Left forelimb (tissue), 1 donor: ENCODE data around the gene ACTG2.
"Not testable (repeated sequence)": the region's sequence is repeated elsewhere in the genome, so short reads cannot be mapped to it uniquely, and the experiment has no call there.

Experiments
- DNase-seq: peaks from one replicate; pipeline ENCODE4 v3.0.0-alpha.2; 2018; ENCODE audit warnings: low spot score

The ACTG2 gene

DNA sequence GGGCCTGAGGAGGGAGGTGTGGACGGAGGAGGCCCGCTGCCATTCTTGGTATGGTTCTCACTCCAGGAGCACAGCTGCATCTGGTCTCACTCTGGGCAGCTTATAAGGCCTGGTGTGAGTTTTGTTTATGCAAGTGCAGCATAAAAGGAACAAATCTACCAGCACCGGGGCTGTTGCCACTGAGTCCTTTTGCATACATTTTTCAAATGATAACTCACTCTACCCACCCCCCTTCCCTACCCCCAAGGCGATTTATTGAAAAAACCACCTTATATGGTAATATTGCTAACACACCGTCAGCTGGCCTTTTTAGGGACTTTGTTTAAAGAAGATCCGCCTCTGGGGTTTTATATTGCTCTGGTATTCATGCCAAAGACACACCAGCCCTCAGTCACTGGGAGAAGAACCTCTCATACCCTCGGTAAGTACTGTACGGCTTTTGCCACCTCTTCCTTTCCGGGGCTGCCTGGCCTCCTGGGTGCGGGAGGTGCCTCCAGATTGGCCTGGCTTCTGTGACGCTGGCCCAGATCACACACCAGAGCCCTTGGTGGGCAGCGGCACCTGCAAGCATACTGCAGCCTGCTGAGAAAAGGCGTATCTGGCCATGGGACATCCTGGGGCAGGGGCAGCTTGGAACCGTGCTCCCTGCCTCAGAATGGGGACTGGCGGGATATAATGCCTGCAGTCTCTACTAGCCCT lies at the start of gene ACTG2:
ACTG2 (plus strand) TSS at position 378 of the 699 bp plus-strand sequence. CDS start 8,304 bp downstream, outside the sequence.
- DNase-seq, result no peak

DNA sequence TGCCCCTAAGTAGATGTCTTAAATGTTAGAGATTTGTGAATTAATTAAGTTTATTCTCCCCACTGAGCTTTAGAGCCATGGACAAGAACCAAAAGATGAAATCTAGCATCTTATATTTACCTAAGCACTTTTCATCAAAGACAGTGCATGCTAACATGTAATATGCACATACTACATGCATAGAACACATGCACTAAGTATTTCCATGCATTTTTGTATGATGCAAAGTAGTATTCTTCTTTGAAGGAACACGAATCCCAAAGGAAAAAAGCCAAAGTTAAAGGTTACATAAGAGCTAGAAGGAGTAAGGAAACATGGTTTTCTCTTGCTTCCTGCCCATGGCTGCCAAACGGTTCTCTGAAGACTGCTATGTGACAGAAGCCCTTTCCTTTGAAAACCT lies 48.7 kb upstream of the ACTG2 start:
- no peak for DNase-seq

GRCh38 chr2:73850009-73850408 lies 42.8 kb upstream of the ACTG2 start:
- DNase-seq, result no peak

- DNase-seq, result no peak
Observed at GRCh38 chr2:73851274-73851673, 41.5 kb upstream of the ACTG2 start.

DNA sequence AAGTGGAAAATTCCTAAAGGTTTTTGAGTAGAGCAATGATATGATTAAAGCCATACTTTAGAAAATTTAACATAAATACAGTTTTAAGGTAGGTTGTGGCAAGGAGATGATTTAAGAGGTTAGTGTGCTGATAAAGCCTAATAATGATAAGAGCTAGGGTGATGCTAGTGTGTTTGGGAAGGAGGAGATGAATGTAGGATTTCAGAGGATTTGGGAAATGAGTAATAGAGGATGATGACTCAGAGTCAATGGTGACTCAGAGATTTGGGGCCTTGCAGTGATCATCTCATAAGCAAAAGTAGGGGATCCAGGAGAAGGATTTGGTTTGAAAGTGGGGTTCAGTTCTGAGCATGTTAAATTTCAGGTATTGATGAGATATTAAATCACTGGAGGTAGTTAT lies 40.8 kb upstream of the ACTG2 start:
- no peak for DNase-seq

- no peak for DNase-seq
Observed at GRCh38 chr2:73855526-73855925, 37.3 kb upstream of the ACTG2 start.

GRCh38 chr2:73856214-73856613 lies 36.6 kb upstream of the ACTG2 start:
- DNase-seq, result no peak

- DNase-seq, result no peak
Observed at GRCh38 chr2:73859721-73860586, 32.9 kb upstream of the ACTG2 start.

DNA sequence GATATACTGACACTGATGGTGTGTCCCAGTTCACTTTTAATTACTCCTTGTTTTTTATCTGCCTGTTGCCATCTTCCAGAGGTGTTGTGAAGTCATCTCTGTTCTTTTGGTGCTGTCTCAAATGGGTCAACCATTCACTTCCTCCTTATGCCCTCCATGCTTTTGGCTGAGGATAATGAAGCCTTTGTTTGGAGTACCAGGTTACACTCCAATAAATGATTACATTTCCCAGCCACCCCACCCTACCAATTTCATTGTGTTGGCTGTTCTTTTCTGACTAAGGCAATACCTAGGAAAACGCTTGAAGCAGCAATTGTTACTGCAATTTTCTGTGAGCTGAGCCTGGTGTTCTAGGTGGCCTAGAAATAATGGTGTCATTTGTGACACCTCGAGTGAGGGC lies 29.8 kb upstream of the ACTG2 start:
- DNase-seq, result no peak

GRCh38 chr2:73868204-73868978 lies 24.4 kb upstream of the ACTG2 start:
- DNase-seq, result no peak

DNA sequence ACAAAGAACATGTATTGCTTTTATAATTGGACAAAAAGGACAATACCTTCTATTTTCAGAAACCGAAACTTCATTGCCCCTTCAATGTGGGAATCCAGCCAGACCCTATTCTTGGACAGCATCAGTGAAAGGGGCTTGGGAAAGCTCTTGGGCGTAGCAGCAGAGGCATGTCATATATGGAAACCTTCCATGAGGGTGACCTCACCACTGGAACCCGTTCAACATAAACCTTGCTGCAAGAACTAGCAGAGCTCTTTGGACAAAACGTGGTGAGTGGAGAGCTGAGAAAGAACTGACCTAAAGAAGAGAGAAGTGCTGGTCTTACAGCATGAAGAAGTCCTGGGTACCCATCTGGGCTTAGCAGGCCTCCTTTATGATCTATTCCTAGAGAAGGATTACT lies 22.7 kb upstream of the ACTG2 start:
- peak; percentile 81 for DNase-seq

GRCh38 chr2:73877071-73877802 lies 15.6 kb upstream of the ACTG2 start:
- no peak for DNase-seq

DNA sequence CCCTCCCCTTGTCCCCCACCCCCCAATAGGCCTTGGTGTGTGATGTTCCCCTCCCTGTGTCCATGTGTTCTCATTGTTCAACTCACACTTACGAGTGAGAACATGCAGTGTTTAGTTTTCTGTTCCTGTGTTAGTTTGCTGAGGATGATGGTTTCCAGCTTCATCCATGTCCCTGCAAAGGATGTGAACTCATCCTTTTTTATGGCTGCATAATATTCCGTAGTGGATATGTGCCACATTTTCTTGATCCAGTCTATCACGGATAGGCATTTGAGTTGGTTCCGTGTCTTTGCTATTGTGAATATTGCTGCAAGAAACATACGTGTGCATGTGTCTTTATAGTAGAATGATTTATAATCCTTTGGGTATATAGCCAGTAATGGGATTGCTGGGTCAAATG lies 14.8 kb upstream of the ACTG2 start:
- DNase-seq, result not testable (repeated sequence)

GRCh38 chr2:73885406-73885805 lies 7.4 kb upstream of the ACTG2 start:
- DNase-seq, result no peak

DNA sequence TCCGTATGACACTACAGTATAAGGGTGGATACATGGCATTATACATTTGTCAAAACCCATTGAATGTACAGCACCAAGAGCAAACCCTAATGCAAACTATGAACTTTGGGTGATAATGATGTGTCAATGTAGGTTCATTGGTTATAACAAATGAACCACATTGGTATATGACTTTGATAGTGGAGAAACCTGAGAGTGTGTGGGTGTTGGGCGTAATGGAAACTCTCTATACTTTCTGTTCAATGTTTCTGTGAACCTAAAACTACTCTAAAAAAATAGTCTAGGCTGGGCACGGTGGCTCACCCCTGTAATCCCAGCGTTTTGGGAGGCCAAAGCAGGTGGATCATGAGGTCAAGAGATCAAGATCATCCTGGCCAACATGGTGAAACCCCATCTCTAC lies 6.5 kb upstream of the ACTG2 start:
- DNase-seq, result no peak

DNA sequence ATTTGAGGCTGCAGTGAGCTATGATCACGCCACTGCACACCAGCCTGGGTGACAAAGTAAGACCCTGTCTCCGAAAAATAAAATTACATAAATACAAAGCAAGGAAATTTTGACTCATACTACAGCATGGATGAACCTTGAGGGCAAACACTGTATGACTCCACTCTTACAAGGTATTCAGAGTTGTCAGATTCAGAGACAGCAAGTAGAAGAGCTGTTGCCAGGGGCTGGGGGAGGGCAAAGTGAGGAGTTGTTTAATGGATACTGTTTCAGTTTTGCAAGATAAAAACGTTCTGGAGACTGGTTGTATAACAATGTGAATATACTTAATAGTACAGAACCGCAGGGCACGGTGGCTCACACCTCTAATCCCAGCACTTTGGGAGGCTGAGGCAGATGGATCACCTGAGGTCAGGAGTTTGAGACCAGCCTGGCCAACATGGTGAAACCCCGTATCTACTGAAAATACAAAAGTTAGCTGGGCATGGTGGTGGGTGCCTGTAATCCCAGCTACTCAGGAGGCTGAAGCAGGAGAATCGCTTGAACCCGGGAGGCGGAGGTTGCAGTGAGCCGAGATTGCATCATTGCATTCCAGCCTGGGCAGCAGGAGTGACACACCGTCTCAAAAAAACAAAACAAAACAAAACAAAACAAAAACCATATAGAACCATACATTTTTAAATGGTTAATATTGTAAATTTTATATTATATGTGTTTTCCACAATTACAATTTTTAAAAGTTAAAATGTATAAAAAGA lies 5.0 kb upstream of the ACTG2 start:
- not testable (repeated sequence) for DNase-seq

DNA sequence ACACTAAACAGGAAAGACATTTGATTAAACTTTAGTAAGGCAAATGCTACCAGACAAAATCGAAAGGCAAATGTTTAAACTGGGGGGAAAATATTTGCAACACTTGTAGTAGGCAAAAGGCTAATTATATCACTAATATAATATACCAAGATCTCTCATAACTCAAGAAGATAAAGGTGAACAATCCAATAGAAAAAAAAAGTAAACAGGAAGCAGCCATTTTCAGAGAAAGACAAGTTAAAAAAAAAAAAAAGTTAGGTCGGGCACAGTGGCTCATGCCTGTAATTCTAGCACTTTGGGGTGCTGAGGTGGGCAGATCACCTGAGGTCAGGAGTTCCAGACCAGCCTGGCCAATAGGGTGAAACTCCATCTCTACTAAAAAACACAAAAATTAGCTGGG lies 4.4 kb upstream of the ACTG2 start:
- no peak for DNase-seq

DNA sequence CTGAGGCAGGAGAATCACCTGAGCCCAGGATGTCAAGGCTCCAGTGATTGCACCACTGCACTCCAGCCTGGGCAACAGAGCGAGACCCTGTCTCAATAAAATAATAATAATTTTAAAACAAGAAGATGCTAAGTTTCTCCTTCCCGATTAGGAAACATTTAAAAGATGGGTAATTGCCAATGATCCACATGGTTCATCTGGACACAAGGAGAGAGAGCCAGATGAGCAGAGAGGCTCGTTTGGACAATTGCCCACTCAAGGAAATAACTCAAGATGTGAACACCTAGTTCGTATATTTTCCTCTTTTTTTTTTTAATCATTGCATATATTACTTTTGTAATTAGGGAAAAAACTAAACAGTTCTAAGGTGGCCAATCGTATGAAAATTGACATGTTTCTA lies 3.6 kb upstream of the ACTG2 start:
- no peak for DNase-seq

DNA sequence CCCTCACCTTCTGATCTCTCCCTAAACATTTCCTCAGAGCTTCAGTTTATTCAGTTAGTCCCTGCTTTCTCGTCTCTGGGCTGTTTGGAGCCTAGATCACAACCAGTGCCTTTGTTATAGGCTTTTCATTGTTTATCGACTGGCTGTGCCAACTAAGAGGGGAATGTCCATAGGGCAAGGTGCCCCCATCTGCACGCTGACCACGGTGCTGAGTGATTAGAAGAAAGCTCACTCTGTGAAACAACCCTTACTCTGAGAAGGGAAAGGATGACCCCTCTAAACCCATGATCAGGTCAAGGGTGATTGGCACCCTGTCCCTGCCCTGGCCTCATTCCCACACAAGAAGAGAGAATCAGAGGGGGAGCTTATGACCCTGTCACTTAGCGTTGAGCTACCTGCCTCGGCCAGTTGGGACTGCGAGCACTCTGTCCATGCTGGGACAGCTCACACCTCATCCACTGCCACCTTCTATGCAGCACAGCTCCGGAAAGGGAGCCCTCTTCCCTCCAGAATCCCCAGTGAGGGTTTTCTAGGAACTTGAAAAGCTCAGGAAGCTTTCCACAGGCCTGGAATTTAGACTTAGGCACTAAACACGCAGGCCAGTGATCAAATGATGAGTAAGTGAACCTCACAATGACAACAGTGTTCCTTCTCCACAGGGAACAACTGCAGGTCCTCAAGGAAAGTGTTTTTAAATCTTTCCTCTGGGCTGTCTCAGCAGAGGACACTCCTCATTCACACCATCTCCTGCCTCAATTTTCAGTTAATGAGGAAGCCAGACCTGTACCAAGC lies 2.3 kb upstream of the ACTG2 start:
- no peak for DNase-seq

DNA sequence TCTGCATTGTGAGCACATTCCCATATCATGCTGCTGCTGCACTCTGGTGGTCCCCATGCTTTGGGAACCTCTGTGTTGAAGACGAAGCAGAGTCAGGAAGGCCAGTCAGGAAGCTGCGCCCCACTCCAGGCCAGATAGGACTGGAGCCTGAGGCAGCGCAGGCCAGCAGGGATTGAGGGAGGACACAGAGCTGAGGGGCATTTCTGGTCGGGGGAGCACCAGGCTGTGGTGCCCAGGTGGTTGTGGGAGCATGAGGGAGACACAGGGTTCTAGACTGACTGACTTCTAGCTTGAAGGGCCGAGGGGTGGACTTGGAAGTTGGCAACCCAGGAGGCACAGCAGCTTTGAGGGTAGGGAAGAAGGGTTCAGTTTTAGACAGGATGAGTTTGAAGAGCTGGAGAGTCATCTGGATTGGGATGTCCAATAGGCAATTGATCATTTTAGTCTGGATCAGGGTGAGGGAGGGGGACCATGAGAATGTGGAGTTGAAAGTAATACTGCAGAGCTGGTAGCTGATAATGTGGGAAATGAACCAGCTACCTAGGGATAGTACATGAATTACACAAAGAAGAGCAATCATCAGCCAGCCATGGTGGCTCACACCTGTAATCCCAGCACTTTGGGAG lies 1.4 kb upstream of the ACTG2 start:
- DNase-seq, result no peak
